Naive thymus-derived CD8-positive, alpha-beta T cell (primary cell): ENCODE data around the gene ZYX. TPM values are rescaled to one million over a fixed set of nuclear protein-coding genes. Genes with fewer than 3 reads are reported as not detected.
"Not testable (repeated sequence)": the region's sequence is repeated elsewhere in the genome, so short reads cannot be mapped to it uniquely, and the experiment has no call there.

Source experiments
- ATAC-seq, 2 donors: fragments of 150-1000 bp; cut with Tn5 transposase in 1 of 2; sonication (Bioruptor Pico), chemical (Tn5 transposase) in 1 of 2; 1 replicate in 1 of 2; 2 replicates in 1 of 2; pipeline ENCODE4 v1.10.0; 2021; ENCODE audit warnings: mild to moderate bottlenecking in 2 of 2, moderate library complexity in 2 of 2
- POLR2A ChIA-PET: fragments of 350-600 bp; sonication (Branson Sonifier 250); formaldehyde crosslinking; loops from one replicate; lab custom pipeline; 2021; ENCODE audit warnings: antibody characterized with exemption; lab: Charles Lee
- DNase-seq, 10 donors: peaks; one replicate each; pipeline versions ENCODE4 v3.0.0 to v3.0.0-alpha.2; 2020 to 2022
- H3K27ac Mint-ChIP-seq, 10 donors: one replicate each; pipeline ENCODE4 v1.8.0; 2020 to 2022; ENCODE audit warnings: mild to moderate bottlenecking in 10 of 10, mixed read lengths in 10 of 10, moderate library complexity in 4 of 10, inconsistent platforms in 1 of 10
- H3K27me3 Mint-ChIP-seq, 5 donors: one replicate each; pipeline ENCODE4 v1.8.0; 2021 to 2022; ENCODE audit warnings: mixed read lengths in 5 of 5
- H3K36me3 Mint-ChIP-seq, 3 donors: one replicate each; pipeline ENCODE4 v1.8.0; 2020 to 2022; ENCODE audit warnings: mixed read lengths in 3 of 3, mild to moderate bottlenecking in 2 of 3, inconsistent platforms in 1 of 3
- H3K4me1 Mint-ChIP-seq, 4 donors: one replicate each; pipeline ENCODE4 v1.8.0; 2021 to 2022; ENCODE audit warnings: mixed read lengths in 4 of 4
- H3K4me3 Mint-ChIP-seq, 10 donors: one replicate each; pipeline ENCODE4 v1.8.0; 2020 to 2022; ENCODE audit warnings: mild to moderate bottlenecking in 10 of 10, mixed read lengths in 10 of 10, moderate library complexity in 6 of 10, inconsistent platforms in 1 of 10
- H3K9me3 Mint-ChIP-seq, 9 donors: one replicate each; pipeline ENCODE4 v1.8.0; 2020 to 2022; ENCODE audit warnings: mixed read lengths in 9 of 9, mild to moderate bottlenecking in 3 of 9, inconsistent platforms in 1 of 9, moderate library complexity in 1 of 9
- polyA plus RNA-seq, 3 donors: library from polyadenylated mRNA; unstranded; fragments of 300-500 nt; fragmentation: Illumina TruSeq; gene quantifications; one replicate each; pipeline ENCODE4 v1.2.3, GENCODE V29; 2021
- total RNA-seq, 8 experiments: library from RNA in 2 of 8; stranded (reverse) in 2 of 8; gene quantifications; one replicate each; pipeline ENCODE4 v1.2.3 and lab custom pipeline; 2021 to 2026

The ZYX gene
- total and polyA plus RNA-seq, 5 experiments from 2014 or later, result 58.6 to 151 (median 138) TPM

DNA sequence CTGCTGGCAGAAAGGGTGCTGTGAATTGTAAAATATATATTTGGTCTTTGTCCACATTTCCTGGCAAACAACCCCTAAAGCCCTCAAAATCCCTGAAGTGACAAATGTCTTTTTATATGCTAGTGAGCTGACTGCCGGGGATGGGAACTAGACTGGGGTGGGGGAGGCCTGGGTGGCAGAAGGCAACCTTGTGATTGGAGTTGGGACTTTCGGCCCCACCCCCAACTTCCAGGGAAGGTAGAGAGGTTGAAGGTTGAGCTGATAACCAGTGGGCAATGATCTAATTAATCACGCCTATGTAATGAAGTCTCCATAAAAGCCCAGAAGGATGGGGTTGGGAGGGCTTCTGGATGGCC is 24.8 kb downstream of the ZYX start:
- H3K4me3 Mint-ChIP-seq, result peak overlapping the region in 9 of 10 donors; percentile 93 to 99 (median 94)
- H3K27me3 Mint-ChIP-seq, result peaks cover 0 to 9% (median 0%) of the 10 kb centered on the region in 5 donors
- peaks cover 0 to 40% (median 5%) of the 10 kb centered on the region in 3 donors for H3K36me3 Mint-ChIP-seq
- POLR2A ChIA-PET, result interaction anchor here (1.3 to 11.1 kb wide), 6 partner anchors 13 to 147 kb away, joined by 4 to 184 read pairs (median 30); partner anchors contain the start of genes GSTK1 and ZYX
- H3K27ac Mint-ChIP-seq, result peak overlapping the region in 9 of 10 donors; percentile 18 to 98 (median 83)
- no peak for ATAC-seq
- H3K9me3 Mint-ChIP-seq, result no peaks in the 10 kb centered on the region
- no peak for DNase-seq
- H3K4me1 Mint-ChIP-seq, result peaks cover 50 to 90% (median 79%) of the 10 kb centered on the region in 4 donors

DNA sequence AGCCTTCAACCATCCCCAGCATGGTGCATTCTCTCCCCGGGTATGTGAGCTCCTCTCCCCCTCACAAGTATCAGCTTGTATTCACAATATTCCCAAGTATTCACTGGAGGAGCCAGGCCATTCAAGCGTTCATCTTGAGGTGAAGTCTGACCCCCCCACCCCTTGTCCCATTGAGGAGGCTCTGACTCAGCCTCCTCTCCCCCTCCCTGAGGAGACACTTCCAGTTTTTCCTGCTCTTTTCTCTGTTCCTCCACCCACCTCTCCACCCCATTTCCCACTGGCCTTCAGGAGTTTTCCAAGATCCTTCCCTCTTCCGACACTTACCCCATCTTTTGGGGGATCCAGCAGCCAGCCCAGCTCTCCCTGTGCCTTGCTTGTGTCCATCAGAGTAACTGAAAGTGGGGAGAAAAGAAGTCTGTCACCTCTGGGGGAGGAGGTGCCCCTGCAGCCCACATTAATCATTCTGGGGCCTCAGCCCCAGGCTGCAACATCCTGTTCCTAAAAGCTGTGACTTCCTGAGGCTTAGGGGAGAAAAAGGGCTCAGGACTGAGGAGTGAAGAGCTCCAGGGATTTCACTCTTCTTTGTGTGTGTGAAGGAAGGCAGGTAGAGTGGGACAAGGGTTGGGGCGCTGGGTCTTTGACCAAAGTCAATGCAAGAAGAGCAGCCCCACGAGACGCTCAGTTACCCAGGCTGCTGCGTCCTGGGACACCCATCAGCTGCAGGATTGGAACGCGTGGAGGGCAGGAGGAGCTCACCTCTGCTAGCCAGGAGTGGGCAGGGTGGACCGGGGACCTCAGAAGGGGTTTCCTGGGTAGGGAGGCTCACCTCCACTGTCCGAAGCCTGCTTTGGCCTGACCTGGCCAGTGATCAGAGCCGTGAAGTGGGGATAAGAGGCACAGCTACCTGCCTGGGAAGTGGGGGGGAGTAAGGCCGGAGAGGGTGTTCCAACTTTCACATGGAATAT is 26.4 kb downstream of the ZYX start:
- ATAC-seq, result peak; percentile 66 to 79
- H3K27ac Mint-ChIP-seq, result peak overlapping the region; percentile 89 to 99 (median 95)
- H3K9me3 Mint-ChIP-seq, result no peaks in the 10 kb centered on the region
- peaks cover 54 to 92% (median 86%) of the 10 kb centered on the region in 4 donors for H3K4me1 Mint-ChIP-seq
- DNase-seq, result peak in 8 of 10 donors; percentile 37 to 69 (median 48)
- POLR2A ChIA-PET, result interaction anchor here (0.5 to 11.1 kb wide), 20 partner anchors 9 to 1428 kb away, joined by 3 to 184 read pairs (median 6); partner anchors contain the start of genes CASP2, GSTK1 and ZYX
- H3K27me3 Mint-ChIP-seq, result peaks cover 0 to 9% (median 0%) of the 10 kb centered on the region in 5 donors
- peaks cover 0 to 30% (median 2%) of the 10 kb centered on the region in 3 donors for H3K36me3 Mint-ChIP-seq
- peak overlapping the region; percentile 93 to 99 (median 94) for H3K4me3 Mint-ChIP-seq

DNA sequence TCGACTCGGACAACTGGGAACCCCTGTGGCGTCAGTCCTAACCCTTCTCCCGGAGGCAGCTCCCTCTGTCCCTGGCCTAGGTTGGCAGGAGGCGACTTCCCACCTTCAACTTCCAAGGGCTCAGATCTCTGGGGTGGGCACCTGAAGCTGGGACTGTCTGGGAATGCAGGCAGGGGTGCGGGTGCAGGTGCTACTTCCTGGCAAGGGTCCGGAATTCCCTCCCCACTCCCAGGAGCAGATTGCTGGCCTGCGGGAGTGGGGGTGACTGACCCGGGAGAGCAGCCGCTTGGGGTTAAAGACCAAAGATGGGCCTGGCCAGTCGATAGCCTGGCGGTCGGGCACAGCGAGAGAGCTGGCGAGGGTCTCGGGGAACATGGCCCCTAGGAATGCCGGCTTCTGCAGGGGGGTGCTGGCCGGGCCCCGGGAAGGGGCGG is 27.1 kb downstream of the ZYX start:
- H3K9me3 Mint-ChIP-seq, result no peaks in the 10 kb centered on the region
- peak; percentile 1 to 28 for ATAC-seq
- H3K4me1 Mint-ChIP-seq, result peaks cover 59 to 93% (median 86%) of the 10 kb centered on the region in 4 donors
- POLR2A ChIA-PET, result interaction anchor here (0.5 to 11.1 kb wide), 17 partner anchors 8 to 1427 kb away, joined by 3 to 184 read pairs (median 10); partner anchors contain the start of genes CASP2, GSTK1 and ZYX
- peak overlapping the region; percentile 93 to 99 (median 94) for H3K4me3 Mint-ChIP-seq
- DNase-seq, result no peak
- H3K36me3 Mint-ChIP-seq, result peaks cover 0 to 25% (median 2%) of the 10 kb centered on the region in 3 donors
- H3K27me3 Mint-ChIP-seq, result peaks cover 0 to 9% (median 0%) of the 10 kb centered on the region in 5 donors
- H3K27ac Mint-ChIP-seq, result peak overlapping the region; percentile 47 to 99 (median 95)

DNA sequence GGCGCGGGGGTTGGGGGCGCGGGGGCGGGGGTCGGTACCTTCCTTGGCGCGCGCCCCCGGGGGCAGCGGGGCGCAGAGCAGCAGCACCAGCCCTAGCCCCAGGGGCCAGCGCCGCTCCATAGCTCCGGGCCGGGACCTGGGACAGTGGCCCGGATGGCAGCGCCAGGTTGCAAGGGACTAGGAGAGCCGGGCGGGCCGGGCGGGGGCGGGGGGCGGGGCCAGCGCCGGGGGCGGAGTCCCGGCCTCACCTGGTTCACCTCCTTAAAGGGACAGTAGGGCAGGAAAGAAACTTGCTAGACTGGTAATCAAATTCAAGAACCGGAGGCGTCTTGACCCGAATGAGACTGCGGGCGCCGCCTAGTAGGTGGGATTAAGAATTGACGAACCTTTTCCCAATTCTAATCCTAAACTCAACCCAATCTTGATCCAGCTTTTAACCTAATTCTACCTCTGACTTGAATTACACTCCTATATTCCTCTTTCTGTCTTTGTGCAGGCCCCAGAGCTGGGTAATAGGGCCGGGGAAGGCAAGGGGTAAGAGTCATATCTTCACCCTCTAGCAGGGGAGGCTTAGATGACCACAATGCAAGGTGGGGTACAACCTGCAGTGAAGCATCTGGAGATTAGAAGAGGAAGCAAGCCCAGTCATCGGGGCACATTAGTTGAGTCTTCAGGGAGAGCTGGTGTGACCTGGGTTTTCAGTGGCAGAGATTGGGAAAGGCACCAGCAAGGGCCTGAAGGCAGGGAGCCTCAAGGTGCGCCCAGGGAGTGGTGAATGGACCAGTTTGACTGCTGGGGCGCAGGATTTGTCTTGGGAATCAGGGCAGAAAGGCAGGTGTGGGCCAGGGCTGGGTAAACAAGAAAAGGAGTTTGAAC is 27.8 kb downstream of the ZYX start, which contains the start of gene EPHA1:
Gene EPHA1 (minus strand): TSS at position 171 of the 876 bp plus-strand sequence. CDS start 51 bp downstream, at position 120.
- POLR2A ChIA-PET, result interaction anchor here (0.6 to 11.1 kb wide), 12 partner anchors 8 to 169 kb away, joined by 3 to 184 read pairs (median 11); partner anchors contain the start of genes CASP2, GSTK1 and ZYX
- ATAC-seq, result peak; percentile 73 to 78

DNA sequence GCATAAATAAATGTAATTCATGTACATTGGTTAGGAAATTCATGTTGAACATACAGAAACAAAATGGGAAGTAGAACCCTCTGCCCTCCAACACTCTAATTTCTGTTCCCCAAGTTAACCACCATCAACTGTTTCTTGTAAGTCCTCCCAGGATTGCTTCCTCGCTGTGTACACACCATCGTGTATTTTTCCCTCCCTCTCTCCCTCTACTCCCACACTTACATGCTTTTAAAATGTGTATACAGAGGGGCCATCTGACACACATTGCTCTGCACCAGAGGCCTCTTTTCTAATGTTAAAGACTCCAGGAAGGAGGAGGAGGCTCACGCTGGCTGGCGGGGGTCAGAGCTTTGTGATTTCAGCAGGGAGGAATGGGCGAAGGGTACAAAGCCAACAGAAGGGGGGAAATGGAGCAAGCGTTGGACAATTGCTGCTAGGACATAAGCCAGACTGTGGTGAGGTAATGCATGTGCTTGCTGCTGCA is 29.4 kb downstream of the ZYX start:
- H3K36me3 Mint-ChIP-seq, result peaks cover 0 to 25% (median 9%) of the 10 kb centered on the region in 3 donors
- H3K27ac Mint-ChIP-seq, result peak overlapping the region in 7 of 10 donors; percentile 55 to 96 (median 89)
- H3K27me3 Mint-ChIP-seq, result peaks cover 0 to 12% (median 0%) of the 10 kb centered on the region in 5 donors
- POLR2A ChIA-PET, result interaction anchor here (8.2 to 11.1 kb wide), 2 partner anchors 18 to 29 kb away, joined by 91 to 184 read pairs; partner anchors contain the start of gene ZYX
- H3K4me3 Mint-ChIP-seq, result peak overlapping the region in 7 of 10 donors; percentile 42 to 94 (median 50)
- ATAC-seq (no peak), DNase-seq (no peak)
- no peaks in the 10 kb centered on the region for H3K9me3 Mint-ChIP-seq
- H3K4me1 Mint-ChIP-seq, result peaks cover 50 to 75% (median 70%) of the 10 kb centered on the region in 4 donors

More for the DNA sequence above, 27.8 kb downstream of the ZYX start, which contains the start of gene EPHA1:
- Mint-ChIP-seq H3K4me3 (peak within 1 kb of the TSS; percentile 93 to 99 (median 94)), H3K36me3 (peaks cover 0 to 20% (median 2%) of the 10 kb centered on the region in 3 donors), H3K4me1 (peaks cover 59 to 88% (median 80%) of the 10 kb centered on the region in 4 donors), H3K27ac (peak within 1 kb of the TSS; percentile 89 to 99 (median 95)), H3K27me3 (peaks cover 0 to 11% (median 0%) of the 10 kb centered on the region in 5 donors), H3K9me3 (no peaks in the 10 kb centered on the region)
- DNase-seq, result peak; percentile 34 to 78 (median 56)

DNA sequence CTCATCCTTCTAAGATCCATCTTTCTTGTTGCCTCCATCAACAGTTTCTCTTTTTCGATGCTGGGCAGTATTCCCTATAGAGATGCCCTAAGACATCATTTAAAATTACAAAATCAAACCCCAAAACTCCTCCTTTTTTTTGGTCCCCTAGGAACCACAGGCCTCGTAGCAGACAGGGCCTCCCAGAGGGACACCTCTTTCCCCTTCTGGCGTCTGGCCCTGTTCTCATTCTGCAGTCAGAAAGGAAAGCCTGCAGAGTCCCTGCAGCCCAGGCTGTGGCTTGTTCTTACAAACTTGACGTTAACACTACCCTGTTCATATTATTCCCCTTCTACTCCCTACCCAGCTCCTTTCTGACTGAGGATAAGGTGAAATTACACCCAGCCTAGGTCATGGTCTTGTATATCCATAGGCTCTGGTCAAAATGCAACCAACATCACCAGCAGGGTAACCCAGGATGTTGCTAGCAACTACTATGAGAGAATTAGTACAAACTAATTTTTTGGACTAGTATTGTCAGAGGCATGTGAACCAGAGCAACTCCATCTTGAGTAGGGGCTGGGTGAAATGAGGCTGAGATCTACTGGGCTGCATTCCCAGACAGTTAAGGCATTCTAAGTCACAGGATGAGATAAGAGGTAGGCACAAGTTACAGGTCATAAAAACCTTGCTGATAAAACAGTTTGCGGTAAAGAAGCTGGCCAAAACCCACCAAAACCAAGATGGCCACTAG is 31.0 kb downstream of the ZYX start:
- ATAC-seq (no peak), DNase-seq (no peak)
- Mint-ChIP-seq H3K27me3 (peaks cover 0 to 12% (median 0%) of the 10 kb centered on the region in 5 donors), H3K4me1 (peaks cover 38 to 68% (median 58%) of the 10 kb centered on the region in 4 donors), H3K27ac (peak overlapping the region in 2 of 10 donors; percentile 76 to 81), H3K4me3 (peak overlapping the region in 1 of 10 donors; percentile 22), H3K36me3 (peaks cover 0 to 35% (median 9%) of the 10 kb centered on the region in 3 donors), H3K9me3 (no peaks in the 10 kb centered on the region)
- POLR2A ChIA-PET, result interaction anchor here (1.3 kb wide), 1 partner anchor 9 kb away, joined by 4 read pairs; no protein-coding TSS in a partner anchor

DNA sequence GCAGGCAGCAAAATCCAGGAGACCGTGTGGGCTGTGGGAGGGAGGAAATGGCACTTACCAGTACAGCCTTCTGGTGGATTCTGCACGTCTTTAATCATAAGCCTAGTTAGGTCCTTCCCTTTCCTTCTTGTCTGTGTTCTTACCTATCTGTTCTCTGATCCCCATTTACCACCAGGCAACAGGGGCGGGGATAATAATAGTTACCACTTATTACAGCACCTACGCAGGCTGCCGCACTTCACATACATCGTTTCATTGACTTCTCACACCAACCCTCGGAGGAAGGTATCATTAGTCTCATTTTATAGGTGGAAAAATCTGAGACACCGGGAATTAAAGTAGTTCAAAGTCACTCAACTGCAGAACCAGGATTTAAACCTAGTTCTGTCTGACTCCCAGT is 32.0 kb downstream of the ZYX start:
- ATAC-seq (no peak), DNase-seq (no peak)
- Mint-ChIP-seq H3K9me3 (no peaks in the 10 kb centered on the region), H3K27ac (peak overlapping the region in 1 of 10 donors; percentile 13), H3K4me1 (peaks cover 31 to 62% (median 50%) of the 10 kb centered on the region in 4 donors), H3K4me3 (no peak overlapping the region), H3K27me3 (peaks cover 0 to 10% (median 0%) of the 10 kb centered on the region in 5 donors), H3K36me3 (peaks cover 0 to 43% (median 7%) of the 10 kb centered on the region in 3 donors)
- POLR2A ChIA-PET, result interaction anchor here (0.6 to 1.3 kb wide), 2 partner anchors 10 to 20 kb away, joined by 4 to 8 read pairs; no protein-coding TSS in a partner anchor

DNA sequence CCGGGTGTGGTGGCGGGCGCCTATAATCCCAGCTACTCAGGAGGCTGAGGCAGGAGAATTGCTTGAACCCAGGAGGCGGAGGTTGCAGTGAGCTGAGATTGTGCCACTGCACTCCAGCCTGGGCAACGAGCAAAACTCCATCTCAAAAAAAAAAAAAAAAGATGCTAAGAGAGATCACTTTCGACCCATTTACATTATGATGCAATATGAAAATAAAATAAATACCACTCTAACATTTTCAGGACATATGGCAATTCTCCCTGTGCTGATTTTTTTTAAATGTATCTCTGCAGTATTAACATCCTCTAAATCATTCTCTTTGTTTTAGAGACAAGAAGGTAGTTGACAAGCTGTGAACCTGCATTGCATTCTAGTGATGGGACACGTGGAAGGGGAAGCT is 34.1 kb downstream of the ZYX start:
- not testable (repeated sequence) for H3K27me3 Mint-ChIP-seq, DNase-seq, ATAC-seq, H3K9me3 Mint-ChIP-seq, H3K4me3 Mint-ChIP-seq
- Mint-ChIP-seq H3K36me3 (peaks cover 0 to 60% (median 17%) of the 10 kb centered on the region in 3 donors), H3K27ac (peak overlapping the region in 2 of 10 donors; percentile 37 to 53), H3K4me1 (peaks cover 33 to 67% (median 41%) of the 10 kb centered on the region in 4 donors)
- POLR2A ChIA-PET, result interaction anchor here (0.9 to 2.8 kb wide), 3 partner anchors 8 to 154 kb away, joined by 3 to 14 read pairs (median 6); partner anchors contain the start of gene EPHA1

DNA sequence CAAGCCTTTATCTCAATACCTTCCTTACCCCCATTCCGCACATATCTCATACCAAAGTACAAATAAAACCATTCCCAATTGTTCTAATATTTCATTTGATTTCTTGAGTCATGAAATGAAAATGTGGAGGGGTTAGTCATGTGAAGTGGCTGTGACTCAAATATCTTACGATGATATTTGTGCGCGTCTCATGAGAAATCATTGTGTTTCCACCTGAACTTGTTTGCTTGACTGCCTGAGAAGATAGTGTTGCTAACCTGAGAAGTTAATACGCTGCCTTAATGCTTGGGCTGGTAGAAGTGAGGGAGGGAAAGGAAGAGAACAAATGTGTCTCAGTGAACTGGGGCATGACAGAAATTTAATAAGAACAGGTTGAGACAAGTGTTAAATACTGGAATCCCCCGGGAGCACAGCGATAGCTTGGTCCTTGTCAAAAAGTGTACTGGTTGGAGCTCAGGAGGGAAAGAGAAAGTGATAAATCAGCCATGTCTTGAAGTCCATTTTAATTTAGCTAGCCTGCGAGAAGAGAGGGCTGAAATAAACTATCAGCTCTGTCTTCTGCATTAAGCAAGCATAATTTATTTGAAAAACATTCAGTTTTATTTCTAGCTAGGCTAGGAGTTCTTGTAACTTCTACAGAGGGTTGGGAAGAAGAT is 34.7 kb downstream of the ZYX start:
- H3K4me3 Mint-ChIP-seq, result no peak overlapping the region
- DNase-seq (no peak), ATAC-seq (no peak)
- H3K4me1 Mint-ChIP-seq, result peaks cover 29 to 61% (median 37%) of the 10 kb centered on the region in 4 donors
- peaks cover 0 to 3% (median 0%) of the 10 kb centered on the region in 5 donors for H3K27me3 Mint-ChIP-seq
- peaks cover 0 to 63% (median 23%) of the 10 kb centered on the region in 3 donors for H3K36me3 Mint-ChIP-seq
- no peak overlapping the region for H3K27ac Mint-ChIP-seq
- POLR2A ChIA-PET, result interaction anchor here (0.9 to 2.8 kb wide), 4 partner anchors 8 to 183 kb away, joined by 3 to 14 read pairs (median 4); partner anchors contain the start of gene EPHA1
- no peaks in the 10 kb centered on the region for H3K9me3 Mint-ChIP-seq
